Skeletal muscle satellite cell (primary cell): ENCODE measurements around the gene FRY.

Experiments used
- H3K27me3 ChIP-seq: 2 replicates; pipeline ENCODE4 v1.7.0; 2013; ENCODE audit warnings: low read length; ENCODE audit not compliant: control insufficient read depth, insufficient read depth
- H3K36me3 ChIP-seq: 2 replicates; pipeline ENCODE4 v1.7.0; 2013; ENCODE audit warnings: mild to moderate bottlenecking, control low read depth, low read length; ENCODE audit not compliant: insufficient read depth
- H3K4me1 ChIP-seq: 2 replicates; pipeline ENCODE4 v1.7.0; 2013; ENCODE audit warnings: low read length; ENCODE audit not compliant: control insufficient read depth, insufficient read depth
- H3K4me2 ChIP-seq: 2 replicates; pipeline ENCODE4 v1.7.0; 2013; ENCODE audit warnings: mild to moderate bottlenecking, low read length
- H3K4me3 ChIP-seq: 2 replicates; pipeline ENCODE4 v1.7.0; 2013; ENCODE audit warnings: low read length
- H3K9ac ChIP-seq: 2 replicates; pipeline ENCODE4 v1.7.0; 2013; ENCODE audit warnings: mild to moderate bottlenecking, low read depth, low read length, moderate library complexity
- H3K9me3 ChIP-seq: replicated peaks from 2 replicates; pipeline ENCODE4 v1.7.0; 2013; ENCODE audit warnings: mild to moderate bottlenecking, control low read depth, low read length

The FRY gene

GRCh38 chr13:32063619-32064233, 32.2 kb downstream of the FRY start:
- no peak overlapping the region for H3K9ac ChIP-seq
- no peaks in the 10 kb centered on the region for H3K4me1 ChIP-seq
- no peaks in the 10 kb centered on the region for H3K36me3 ChIP-seq
- no peak overlapping the region for H3K4me2 ChIP-seq
- H3K4me3 ChIP-seq = no peak overlapping the region
- no peaks in the 10 kb centered on the region for H3K27me3 ChIP-seq
- H3K9me3 ChIP-seq = no peaks in the 10 kb centered on the region

- no peaks in the 10 kb centered on the region for H3K36me3 ChIP-seq
- no peak overlapping the region for H3K4me3 ChIP-seq
- no peaks in the 10 kb centered on the region for H3K9me3 ChIP-seq
- H3K27me3 ChIP-seq = no peaks in the 10 kb centered on the region
- H3K9ac ChIP-seq = no peak overlapping the region
- H3K4me2 ChIP-seq = no peak overlapping the region
- H3K4me1 ChIP-seq = no peaks in the 10 kb centered on the region
Measured at GRCh38 chr13:32067149-32067961, 35.8 kb downstream of the FRY start.

- Histone ChIP-seq H3K27me3 (no peaks in the 10 kb centered on the region), H3K4me3 (no peak overlapping the region), H3K4me2 (no peak overlapping the region)
Measured at GRCh38 chr13:32068255-32068654, 36.7 kb downstream of the FRY start.

GRCh38 chr13:32073180-32073864, 41.7 kb downstream of the FRY start:
- Histone ChIP-seq H3K9me3 (no peaks in the 10 kb centered on the region), H3K4me1 (no peaks in the 10 kb centered on the region), H3K36me3 (no peaks in the 10 kb centered on the region), H3K9ac (no peak overlapping the region), H3K4me3 (no peak overlapping the region), H3K4me2 (no peak overlapping the region), H3K27me3 (no peaks in the 10 kb centered on the region)

More at GRCh38 chr13:32068255-32068654, 36.7 kb downstream of the FRY start:
- Histone ChIP-seq H3K9me3 (no peaks in the 10 kb centered on the region), H3K4me1 (no peaks in the 10 kb centered on the region), H3K9ac (no peak overlapping the region), H3K36me3 (no peaks in the 10 kb centered on the region)

- no peaks in the 10 kb centered on the region for H3K4me1 ChIP-seq
Measured at GRCh38 chr13:32075170-32075851, 43.7 kb downstream of the FRY start.

GRCh38 chr13:32079587-32079986, 48.0 kb downstream of the FRY start:
- Histone ChIP-seq H3K4me3 (no peak overlapping the region), H3K36me3 (no peaks in the 10 kb centered on the region), H3K4me2 (no peak overlapping the region)

More at GRCh38 chr13:32075170-32075851, 43.7 kb downstream of the FRY start:
- Histone ChIP-seq H3K27me3 (no peaks in the 10 kb centered on the region), H3K36me3 (no peaks in the 10 kb centered on the region), H3K4me3 (no peak overlapping the region), H3K9me3 (no peaks in the 10 kb centered on the region), H3K4me2 (no peak overlapping the region), H3K9ac (no peak overlapping the region)

GRCh38 chr13:32080328-32080744, 48.8 kb downstream of the FRY start:
- no peaks in the 10 kb centered on the region for H3K4me1 ChIP-seq
- H3K4me2 ChIP-seq = no peak overlapping the region
- H3K36me3 ChIP-seq = no peaks in the 10 kb centered on the region
- H3K9ac ChIP-seq = no peak overlapping the region
- no peaks in the 10 kb centered on the region for H3K9me3 ChIP-seq
- H3K27me3 ChIP-seq = no peaks in the 10 kb centered on the region
- H3K4me3 ChIP-seq = no peak overlapping the region

More at GRCh38 chr13:32079587-32079986, 48.0 kb downstream of the FRY start:
- Histone ChIP-seq H3K4me1 (no peaks in the 10 kb centered on the region), H3K27me3 (no peaks in the 10 kb centered on the region), H3K9me3 (no peaks in the 10 kb centered on the region), H3K9ac (no peak overlapping the region)

GRCh38 chr13:32081591-32081990, 50.0 kb downstream of the FRY start:
- H3K4me3 ChIP-seq = no peak overlapping the region
- no peaks in the 10 kb centered on the region for H3K4me1 ChIP-seq
- H3K4me2 ChIP-seq = no peak overlapping the region
- H3K9ac ChIP-seq = no peak overlapping the region
- H3K27me3 ChIP-seq = no peaks in the 10 kb centered on the region
- no peaks in the 10 kb centered on the region for H3K9me3 ChIP-seq
- no peaks in the 10 kb centered on the region for H3K36me3 ChIP-seq

GRCh38 chr13:32086366-32086765, 54.8 kb downstream of the FRY start:
- Histone ChIP-seq H3K4me1 (no peaks in the 10 kb centered on the region), H3K9me3 (no peaks in the 10 kb centered on the region), H3K4me2 (no peak overlapping the region), H3K9ac (no peak overlapping the region), H3K36me3 (no peaks in the 10 kb centered on the region), H3K27me3 (no peaks in the 10 kb centered on the region), H3K4me3 (no peak overlapping the region)

GRCh38 chr13:32086791-32087441, 55.3 kb downstream of the FRY start:
- no peak overlapping the region for H3K9ac ChIP-seq
- no peaks in the 10 kb centered on the region for H3K4me1 ChIP-seq
- no peaks in the 10 kb centered on the region for H3K27me3 ChIP-seq
- no peaks in the 10 kb centered on the region for H3K9me3 ChIP-seq
- no peaks in the 10 kb centered on the region for H3K36me3 ChIP-seq
- no peak overlapping the region for H3K4me3 ChIP-seq
- no peak overlapping the region for H3K4me2 ChIP-seq
